IMR-90 (cell line): Measurements from ENCODE around the gene PARP2. TPM values are rescaled to one million over a fixed set of nuclear protein-coding genes. Genes with fewer than 3 reads are reported as not detected.

ENCODE experiments used
- ATAC-seq: fragments of 200-7000 bp; cut with Tn5 transposase; 2 replicates; pipeline ENCODE4 v1.9.1; 2020; ENCODE audit warnings: low read depth, mild to moderate bottlenecking, moderate library complexity
- Bru-seq: library from RNA; stranded (reverse); fragments of 400-500 nt; gene quantifications from one replicate; lab custom pipeline; 2021; lab: Mats Ljungman, UMichigan
- BruChase-seq, 2 experiments: library from RNA; stranded (reverse); fragments of 400-500 nt; gene quantifications; one replicate each; lab custom pipeline; 2021; lab: Mats Ljungman, UMichigan
- BruUV-seq: library from RNA; stranded (reverse); fragments of 400-500 nt; replicated peaks from 2 replicates; lab custom pipeline; 2021; lab: Mats Ljungman, UMichigan
- CTCF ChIA-PET: fragments of 300-600 bp; formaldehyde crosslinking; extraction: SDS; loops from one replicate; lab custom pipeline; 2021; ENCODE audit warnings: antibody characterized with exemption; lab: Yijun Ruan, JAX
- POLR2A ChIA-PET: fragments of 300-600 bp; sonication (Branson Sonifier 250); formaldehyde crosslinking; loops from one replicate; lab custom pipeline; 2022; ENCODE audit warnings: antibody characterized with exemption; ENCODE audit not compliant: unreplicated experiment; lab: Charles Lee
- DNase-seq: peaks from one replicate; pipeline ENCODE4 v3.0.0; 2013
- H2AFZ ChIP-seq: replicated peaks from 2 replicates; pipeline ENCODE3; 2013; ENCODE audit warnings: low read length, mild to moderate bottlenecking; ENCODE audit not compliant: poor library complexity
- H2AK5ac ChIP-seq: 2 replicates; pipeline ENCODE4 v1.6.1; 2013; ENCODE audit warnings: low read depth, low read length, inconsistent platforms
- H2AK9ac ChIP-seq: replicated peaks from 2 replicates; pipeline ENCODE3; 2013; ENCODE audit warnings: mild to moderate bottlenecking, low read depth, low read length, moderate library complexity; ENCODE audit not compliant: poor library complexity
- H2BK120ac ChIP-seq: 2 replicates; pipeline ENCODE4 v1.6.1; 2013; ENCODE audit warnings: low read depth, low read length, inconsistent platforms
- H2BK15ac ChIP-seq: 3 replicates; pipeline ENCODE4 v1.6.1; 2013; ENCODE audit warnings: low read depth, low read length, inconsistent platforms
- H2BK20ac ChIP-seq: 2 replicates; pipeline ENCODE4 v1.6.1; 2013; ENCODE audit warnings: low read depth, mild to moderate bottlenecking, inconsistent platforms, low read length, moderate library complexity
- H2BK5ac ChIP-seq: 2 replicates; pipeline ENCODE4 v1.6.1; 2013; ENCODE audit warnings: mild to moderate bottlenecking, low read depth, low read length, inconsistent platforms; ENCODE audit not compliant: poor library complexity, severe bottlenecking
- H3K14ac ChIP-seq: replicated peaks from 2 replicates; pipeline ENCODE4 v1.6.1; 2013; ENCODE audit warnings: low read depth, low read length, inconsistent platforms
- H3K18ac ChIP-seq: 2 replicates; pipeline ENCODE4 v1.6.1; 2013; ENCODE audit warnings: low read depth, low read length, control low read depth
- H3K23ac ChIP-seq: 2 replicates; pipeline ENCODE4 v1.6.1; 2013; ENCODE audit warnings: low read depth, low read length, inconsistent platforms
- H3K27ac ChIP-seq: 2 replicates; pipeline ENCODE4 v1.5.1; 2013; ENCODE audit warnings: mild to moderate bottlenecking, control low read depth, low read length; ENCODE audit not compliant: insufficient read depth
- H3K27me3 ChIP-seq: 2 replicates; pipeline ENCODE4 v1.6.1; 2013; ENCODE audit warnings: low read length; ENCODE audit not compliant: control insufficient read depth, insufficient read depth
- H3K36me3 ChIP-seq: 2 replicates; pipeline ENCODE4 v1.6.1; 2013; ENCODE audit warnings: low read length, mixed read lengths; ENCODE audit not compliant: control insufficient read depth, insufficient read depth
- H3K4ac ChIP-seq: 2 replicates; pipeline ENCODE4 v1.6.1; 2013; ENCODE audit warnings: low read depth, low read length, inconsistent platforms
- H3K4me1 ChIP-seq: 2 replicates; pipeline ENCODE4 v1.6.1; 2013; ENCODE audit warnings: low read length, mixed read lengths; ENCODE audit not compliant: control insufficient read depth, insufficient read depth
- H3K4me2 ChIP-seq: 2 replicates; pipeline ENCODE4 v1.6.1; 2013; ENCODE audit warnings: low read depth, mild to moderate bottlenecking, control low read depth, low read length, moderate library complexity
- H3K4me3 ChIP-seq: 2 replicates; pipeline ENCODE4 v1.5.1; 2013; ENCODE audit warnings: low read depth, mild to moderate bottlenecking, control low read depth, low read length, moderate library complexity; ENCODE audit not compliant: insufficient read depth
- H3K56ac ChIP-seq: 2 replicates; pipeline ENCODE4 v1.6.1; 2013; ENCODE audit warnings: low read length, inconsistent platforms; ENCODE audit not compliant: insufficient read depth; ENCODE audit errors: extremely low read depth
- H3K79me1 ChIP-seq, 2 experiments: 2 replicates each; pipeline ENCODE4 v1.6.1; 2013; ENCODE audit warnings: low read length in 2 of 2, inconsistent platforms in 1 of 2, low read depth in 1 of 2
- H3K9ac ChIP-seq: 2 replicates; pipeline ENCODE4 v1.6.1; 2013; ENCODE audit warnings: low read depth, low read length, control low read depth
- H3K9me1 ChIP-seq: 2 replicates; pipeline ENCODE4 v1.6.1; 2013; ENCODE audit warnings: low read length, inconsistent platforms; ENCODE audit not compliant: insufficient read depth
- H3K9me3 ChIP-seq: 2 replicates; pipeline ENCODE4 v1.6.1; 2013; ENCODE audit warnings: low read length; ENCODE audit not compliant: control insufficient read depth, insufficient read depth
- H4K20me1 ChIP-seq: 2 replicates; pipeline ENCODE4 v1.6.1; 2013; ENCODE audit warnings: low read length, inconsistent platforms; ENCODE audit not compliant: insufficient read depth
- H4K5ac ChIP-seq: 2 replicates; pipeline ENCODE4 v1.6.1; 2013; ENCODE audit warnings: mild to moderate bottlenecking, low read depth, low read length, control low read depth
- H4K8ac ChIP-seq, 2 experiments: 2 replicates each; pipeline ENCODE4 v1.6.1; 2013; ENCODE audit warnings: low read depth in 2 of 2, low read length in 2 of 2, control low read depth in 1 of 2, inconsistent platforms in 1 of 2
- H4K91ac ChIP-seq: 2 replicates; pipeline ENCODE4 v1.6.1; 2013; ENCODE audit warnings: low read depth, low read length, inconsistent platforms; ENCODE audit not compliant: insufficient read depth
- BHLHE40 ChIP-seq: fragments of 150-350 bp; IDR thresholded peaks from 2 replicates; pipeline ENCODE4 v1.6.1; 2016; ENCODE audit warnings: mild to moderate bottlenecking, low read depth, low read length
- CEBPB ChIP-seq: IDR thresholded peaks from 2 replicates; pipeline ENCODE4 v1.6.1; 2012; ENCODE audit warnings: low read depth, low read length, improper control_type of control experiment
- FOS ChIP-seq: fragments of 150-350 bp; IDR thresholded peaks from 2 replicates; pipeline ENCODE4 v1.6.1; 2016; ENCODE audit warnings: low read depth, low read length
- MAFK ChIP-seq: IDR thresholded peaks from 2 replicates; pipeline ENCODE4 v1.6.1; 2012; ENCODE audit warnings: low read depth, low read length, improper control_type of control experiment
- MAZ ChIP-seq: IDR thresholded peaks from 2 replicates; pipeline ENCODE4 v1.6.1; 2012; ENCODE audit warnings: low read depth, mild to moderate bottlenecking, low read length, improper control_type of control experiment, moderate library complexity, borderline replicate concordance
- MXI1 ChIP-seq: IDR thresholded peaks from 2 replicates; pipeline ENCODE4 v1.6.1; 2012; ENCODE audit warnings: low read depth, mild to moderate bottlenecking, low read length, moderate library complexity, borderline replicate concordance
- POLR2A ChIP-seq: IDR thresholded peaks from 2 replicates; pipeline ENCODE4 v1.6.1; 2012; ENCODE audit warnings: mild to moderate bottlenecking, low read depth, low read length
- SMC3 ChIP-seq: fragments of 150-350 bp; IDR thresholded peaks from 2 replicates; pipeline ENCODE4 v1.6.1; 2016; ENCODE audit warnings: low read depth, mild to moderate bottlenecking, antibody characterized with exemption, low read length, moderate library complexity
- WGBS, 2 experiments: methylation state at CpG; one replicate each; pipeline versions ENCODE4 v1.1.5 to v1.1.7; 2013; ENCODE audit warnings: missing lambda C conversion rate in 2 of 2; ENCODE audit not compliant: insufficient read length in 1 of 2; ENCODE audit errors: extremely low coverage in 2 of 2; 5-methylcytosine and 5-hydroxymethylcytosine counted together
- dilution Hi-C: fragments of 300-500 bp; cut with HindIII; formaldehyde crosslinking; loops from one replicate; pipeline ENCODE4 v1.14.3; 2018; ENCODE audit warnings: low sequenced_read_pairs; ENCODE audit not compliant: unreplicated experiment
- in situ Hi-C: fragments of 300-500 bp; cut with MboI; formaldehyde crosslinking; loops from 3 replicates; pipeline ENCODE4 v1.14.3; 2019; ENCODE audit warnings: low sequenced_read_pairs, inconsistent platforms, mixed read lengths
- intact Hi-C: fragments of 100-400 bp; cut with micrococcal nuclease; formaldehyde crosslinking; loops from 2 replicates; pipeline ENCODE4 v1.10.0; 2022
- long read RNA-seq: library from polyadenylated mRNA; unstranded; transcript quantifications from one replicate; pipeline ENCODE4 v2.0.0, GENCODE V29; 2021; ENCODE audit not compliant: unreplicated experiment
- polyA plus RNA-seq, 3 experiments: library from polyadenylated mRNA; depleted of rRNA; stranded (reverse); fragments of >200 nt; gene quantifications; 2 replicates each; pipeline ENCODE4 v1.2.3, GENCODE V29; 2012; ENCODE audit warnings: low replicate concordance in 1 of 3
- total RNA-seq: library from RNA; depleted of rRNA; stranded (reverse); fragments of >200 nt; gene quantifications from 2 replicates; pipeline ENCODE4 v1.2.3, GENCODE V29; 2012; rRNA removed

The PARP2 gene, protein sequence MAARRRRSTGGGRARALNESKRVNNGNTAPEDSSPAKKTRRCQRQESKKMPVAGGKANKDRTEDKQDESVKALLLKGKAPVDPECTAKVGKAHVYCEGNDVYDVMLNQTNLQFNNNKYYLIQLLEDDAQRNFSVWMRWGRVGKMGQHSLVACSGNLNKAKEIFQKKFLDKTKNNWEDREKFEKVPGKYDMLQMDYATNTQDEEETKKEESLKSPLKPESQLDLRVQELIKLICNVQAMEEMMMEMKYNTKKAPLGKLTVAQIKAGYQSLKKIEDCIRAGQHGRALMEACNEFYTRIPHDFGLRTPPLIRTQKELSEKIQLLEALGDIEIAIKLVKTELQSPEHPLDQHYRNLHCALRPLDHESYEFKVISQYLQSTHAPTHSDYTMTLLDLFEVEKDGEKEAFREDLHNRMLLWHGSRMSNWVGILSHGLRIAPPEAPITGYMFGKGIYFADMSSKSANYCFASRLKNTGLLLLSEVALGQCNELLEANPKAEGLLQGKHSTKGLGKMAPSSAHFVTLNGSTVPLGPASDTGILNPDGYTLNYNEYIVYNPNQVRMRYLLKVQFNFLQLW
- total RNA-seq (11.7 TPM in 2 replicates), polyA plus RNA-seq (2012; rRNA removed) (18.3 and 19.1 TPM in 2 replicates), Bru-seq, nascent RNA (percentile 57 among the genes with signal in this experiment), BruChase-seq, experiment 1, labeled RNA remaining after a 6-hour chase (percentile 55 among the genes with signal in this experiment), BruChase-seq, experiment 2, labeled RNA remaining after a 2-hour chase (percentile 46 among the genes with signal in this experiment)
- 4.3 and 6.2 TPM in 2 replicates for polyA plus RNA-seq (2012; cell fraction: cytosol; rRNA removed)
- 3.7 and 31.9 TPM in 2 replicates for polyA plus RNA-seq (2012; cell fraction: nucleus; rRNA removed; ENCODE audit: low replicate concordance)
- long read RNA-seq, transcript PARP2-202 (16 exons, 1,881 nt): major isoform, 9 of 14 reads
- long read RNA-seq, partial matches to known transcripts: 2 of 14 reads
- long read RNA-seq, other reads (novel, unspliced or antisense): 3 of 14 reads

DNA sequence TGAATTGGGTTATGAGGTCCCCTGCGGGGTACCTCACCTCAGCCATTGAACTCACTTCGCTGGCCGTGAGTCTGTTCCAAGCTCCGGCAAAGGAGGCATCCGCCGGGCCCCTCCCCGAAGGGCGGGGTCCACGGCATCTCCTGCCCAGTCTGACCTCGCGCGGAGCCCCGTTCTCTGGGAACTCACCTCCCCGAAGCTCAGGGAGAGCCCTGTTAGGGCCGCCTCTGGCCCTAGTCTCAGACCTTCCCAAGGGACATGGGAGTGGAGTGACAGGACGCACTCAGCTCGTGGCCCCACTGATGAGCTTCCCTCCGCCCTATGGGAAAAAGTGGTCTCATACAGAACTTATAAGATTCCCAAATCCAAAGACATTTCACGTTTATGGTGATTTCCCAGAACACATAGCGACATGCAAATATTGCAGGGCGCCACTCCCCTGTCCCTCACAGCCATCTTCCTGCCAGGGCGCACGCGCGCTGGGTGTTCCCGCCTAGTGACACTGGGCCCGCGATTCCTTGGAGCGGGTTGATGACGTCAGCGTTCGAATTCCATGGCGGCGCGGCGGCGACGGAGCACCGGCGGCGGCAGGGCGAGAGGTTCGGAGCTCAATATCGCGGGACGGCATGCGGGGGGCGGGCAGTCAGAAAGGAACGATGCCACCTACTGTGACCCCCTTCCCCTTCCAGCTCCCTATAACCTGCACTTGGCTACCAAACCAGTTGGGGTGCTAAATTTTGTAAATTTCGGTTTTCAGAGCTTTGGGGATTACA lies at the start of gene PARP2:
TSS of gene PARP2 (plus strand) at position 544 of the 770 bp plus-strand sequence. CDS start at position 551, 7 bp downstream.
- TF ChIP-seq MXI1 (0 out of 2 replicates have a peak, but pooled peaks have one; percentile 58), MAFK (no peak), FOS (0 out of 2 replicates have a peak, but pooled peaks have one; percentile 1), SMC3 (no peak), POLR2A (peak; percentile 99), BHLHE40 (peak; percentile 14; the same call in 1 of the 2 replicates), MAZ (peak; percentile 85; the same call in 1 of the 2 replicates), CEBPB (no peak)
- in situ Hi-C loops: loop anchor here (25.0 kb wide), 2 partner anchors 644 to 744 kb away; partner anchors contain the start of genes METTL17, SLC39A2 and ZNF219
- H3K27ac ChIP-seq: peak within 1 kb of the TSS; percentile 71

More for the DNA sequence above, at the start of gene PARP2:
- H3K56ac ChIP-seq: peak within 1 kb of the TSS; percentile 90
- peak within 1 kb of the TSS; percentile 84 for H3K4me3 ChIP-seq
- peak within 1 kb of the TSS; percentile 63 for H4K91ac ChIP-seq
- peak; percentile 96 for ATAC-seq
- intact Hi-C loops (loop anchor here (1.0 to 2.0 kb wide), 6 partner anchors 38 to 340 kb away; partner anchors contain the start of genes APEX1, PIP4P1, TEP1 and TTC5), dilution Hi-C loops (no loop called here)
- no TSS peak for BruUV-seq
- ChIA-PET CTCF (interaction anchor here (0.6 to 3.3 kb wide), 4 partner anchors 10 to 16 kb away, joined by 3 to 17 read pairs (median 6); partner anchors contain the start of gene CCNB1IP1), POLR2A (interaction anchor here (0.5 to 0.9 kb wide), 4 partner anchors 15 to 632 kb away, joined by 3 to 6 read pairs (median 3); no protein-coding TSS in a partner anchor)
- H2AK9ac ChIP-seq: peak within 1 kb of the TSS; percentile 84
- peaks cover 3% of the 10 kb centered on the region; the same call in 1 of the 2 replicates for H4K20me1 ChIP-seq
- no peaks in the 10 kb centered on the region for H3K9me3 ChIP-seq
- H3K14ac ChIP-seq: peak within 1 kb of the TSS; percentile 91
- H3K23ac ChIP-seq: peak within 1 kb of the TSS; percentile 68
- H3K9ac ChIP-seq: peak within 1 kb of the TSS; percentile 90
- no peak within 1 kb of the TSS; the same call in 1 of the 2 replicates for H2BK20ac ChIP-seq
- H2AK5ac ChIP-seq: 0 out of 2 replicates have a peak within 1 kb of the TSS, but pooled peaks have one; percentile 16
- no peak within 1 kb of the TSS; the same call in 1 of the 2 replicates for H3K18ac ChIP-seq
- peaks cover 5% of the 10 kb centered on the region for H3K36me3 ChIP-seq
- peak; percentile 99 for DNase-seq
- H3K27me3 ChIP-seq: 0 out of 2 replicates have a peak, but pooled peaks cover 2% of the 10 kb centered on the region
- peak within 1 kb of the TSS; percentile 74 for H3K4me2 ChIP-seq
- 0% methylated on average over 26 of the region's 50 CpGs; no CpG with 5 or more reads in 1 of the 2 experiments for WGBS, 2 experiments
- peak within 1 kb of the TSS; percentile 94 for H2AFZ ChIP-seq
- no peaks in the 10 kb centered on the region for H3K4me1 ChIP-seq
- peak within 1 kb of the TSS; percentile 49 for H2BK15ac ChIP-seq
- H2BK5ac ChIP-seq: peak within 1 kb of the TSS; percentile 40
- H4K8ac ChIP-seq: peak within 1 kb of the TSS; percentile 55 to 94
- H4K5ac ChIP-seq: peak within 1 kb of the TSS; percentile 42
- H3K4ac ChIP-seq: peak within 1 kb of the TSS; percentile 75
- H2BK120ac ChIP-seq: peak within 1 kb of the TSS; percentile 79
- H3K79me1 ChIP-seq: peaks cover 3 to 14% of the 10 kb centered on the region in 2 experiments; a peak in 2 of 4 replicates
- no peaks in the 10 kb centered on the region for H3K9me1 ChIP-seq
